ENCODE measurements around the gene KRT35.

- TF ChIP-seq EZH2 (IDR thresholded peaks at IDR 0.05; ENCODE audit: insufficient read depth, poor library complexity, severe bottlenecking) = no peak
- no peak for TF ChIP-seq EZH2phosphoT487 (IDR thresholded peaks at IDR 0.05; ENCODE audit: insufficient read depth, low read depth)
These were observed 31.9 kb downstream of the KRT35 start for GRCh38 chr17:41449008-41449407.
